ENCODE measurements around the gene COL4A2.

COL4A2 gene

DNA sequence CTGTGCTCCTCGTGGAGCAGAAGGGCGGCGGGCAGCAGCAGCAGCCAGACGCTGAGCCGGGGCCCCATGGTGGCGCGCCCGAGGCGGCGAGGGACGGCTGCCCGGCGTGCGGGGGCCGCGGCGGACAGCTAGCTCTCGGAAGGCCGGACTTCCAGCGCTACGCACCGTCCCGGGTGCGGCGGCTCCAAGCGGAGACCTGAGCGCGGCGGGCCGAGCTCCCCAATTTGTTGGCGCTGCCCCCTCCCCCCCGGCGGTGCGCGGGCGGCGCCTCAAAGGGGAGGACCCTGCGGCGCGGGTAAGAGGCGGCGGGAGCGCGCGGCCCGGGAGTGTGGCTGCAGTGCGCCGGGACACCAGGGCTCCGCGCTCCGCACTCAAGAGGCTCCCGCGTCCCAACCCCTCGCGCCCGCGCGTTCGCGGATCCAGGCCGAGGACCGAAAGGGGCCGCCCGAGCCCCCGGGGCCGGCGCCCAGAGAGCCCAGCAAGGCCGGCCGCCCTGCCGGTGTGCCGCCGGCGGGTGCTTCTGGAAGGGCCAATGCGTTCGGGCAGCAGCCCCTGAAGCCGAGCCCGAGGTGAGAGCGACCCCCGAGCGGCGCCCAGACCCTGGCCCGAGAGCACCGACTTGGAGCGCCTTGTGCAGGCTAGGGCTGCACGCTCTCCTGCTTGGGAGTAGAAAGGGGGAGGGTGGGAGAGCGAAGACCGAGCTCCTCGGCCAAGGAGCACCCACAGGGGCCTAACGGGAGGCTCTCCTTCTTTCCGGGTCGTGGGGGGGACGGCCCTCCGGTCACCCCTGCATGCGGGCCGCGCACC is at the start of gene COL4A2, which contains the start of gene COL4A1:
Gene COL4A2 (plus strand): TSS at position 325 of the 807 bp plus-strand sequence. CDS start 620 bp downstream, outside the sequence.
Gene COL4A1 (minus strand): TSS at position 198 of the 807 bp plus-strand sequence. CDS start 130 bp downstream, at position 68.
- in situ Hi-C loops (cut with HindIII; ENCODE audit: low sequenced_read_pairs): no loop called here

- in situ Hi-C loops (cut with HindIII; ENCODE audit: low sequenced_read_pairs): no loop called here
Observed at GRCh38 chr13:110257408-110257807, 49.7 kb upstream of the COL4A2 start.

GRCh38 chr13:110258876-110259631 is 48.0 kb upstream of the COL4A2 start:
- in situ Hi-C loops (cut with HindIII; ENCODE audit: low sequenced_read_pairs): no loop called here

DNA sequence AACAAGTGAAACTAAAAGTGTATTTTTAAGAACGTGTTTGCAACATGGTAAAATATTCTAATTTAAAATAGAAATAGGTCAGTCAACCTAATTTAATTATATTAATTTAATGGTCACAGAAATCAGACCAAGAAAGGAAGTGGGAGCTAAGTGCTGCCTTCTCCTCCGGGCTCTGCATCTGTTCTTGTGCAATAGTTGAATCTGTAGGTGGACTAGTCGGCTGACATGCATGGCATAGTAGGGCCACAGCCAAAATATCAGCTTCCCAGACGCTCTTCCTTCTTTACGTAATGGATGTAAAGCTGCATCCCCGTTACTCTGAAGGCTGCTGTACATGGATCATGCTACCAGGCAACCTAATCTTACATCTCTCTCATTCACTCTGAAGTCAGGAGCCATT is 47.4 kb upstream of the COL4A2 start:
- in situ Hi-C loops (cut with HindIII; ENCODE audit: low sequenced_read_pairs): no loop called here

DNA sequence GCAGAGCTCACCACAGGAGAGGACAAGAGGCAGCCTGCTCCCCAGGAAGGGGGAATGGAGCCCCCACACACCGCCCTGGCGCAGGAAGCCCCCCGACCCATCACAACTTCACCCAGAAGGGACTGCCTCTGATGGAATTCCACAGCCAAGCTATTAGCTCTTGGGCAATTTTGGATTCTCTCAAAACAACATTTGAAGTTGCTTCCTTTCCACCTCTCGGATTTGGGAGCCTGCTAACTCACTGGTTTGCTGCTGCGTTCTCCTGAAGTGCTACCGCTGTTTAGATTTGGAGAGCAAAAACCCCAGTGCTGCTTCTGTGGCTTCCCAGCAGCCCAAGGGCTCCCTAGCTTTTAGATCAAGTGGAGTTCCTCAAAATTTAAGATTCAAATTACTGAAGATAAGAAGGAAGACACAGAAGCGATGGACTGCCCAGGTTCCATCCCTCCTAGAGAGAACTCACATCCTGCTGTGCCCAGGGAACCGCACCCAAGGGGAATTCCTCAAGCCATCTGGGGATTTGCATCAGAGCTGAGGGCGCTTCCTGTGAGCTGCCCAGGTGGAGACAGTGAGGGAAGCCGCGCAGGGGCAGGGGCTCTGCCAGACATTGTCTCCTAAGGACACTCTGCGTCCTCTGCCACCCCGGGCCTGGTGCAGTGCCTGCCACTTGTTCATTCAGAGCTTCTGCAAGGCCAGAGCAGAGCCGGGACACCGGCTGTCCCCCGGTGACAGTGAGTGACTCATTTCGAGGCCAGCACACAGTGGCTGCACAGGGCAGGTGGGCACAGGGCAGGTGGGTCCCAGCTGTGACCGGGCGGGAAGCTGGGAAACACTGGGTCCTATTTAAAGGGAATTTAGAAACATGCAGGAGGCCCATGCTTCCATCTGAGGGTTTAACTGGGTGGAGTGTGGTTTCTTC is 45.7 kb upstream of the COL4A2 start:
- in situ Hi-C loops (cut with HindIII; ENCODE audit: low sequenced_read_pairs): no loop called here

DNA sequence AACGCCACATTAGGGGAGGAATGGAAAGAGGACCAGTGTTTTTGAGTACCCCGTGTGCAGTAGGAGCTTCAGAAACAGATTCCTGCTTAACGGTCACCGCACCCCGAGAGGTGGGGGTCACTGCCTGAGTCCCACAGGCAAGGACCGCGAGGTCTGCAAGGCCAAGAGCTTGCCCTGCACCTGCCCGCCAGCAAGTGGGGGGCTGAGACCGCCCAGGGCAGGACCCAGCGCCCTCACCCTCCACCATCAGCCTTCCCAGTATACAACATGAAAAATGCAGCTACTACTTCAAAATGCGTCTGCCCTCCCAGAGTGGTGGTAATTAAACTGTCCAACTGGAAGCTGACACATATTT is 45.0 kb upstream of the COL4A2 start:
- in situ Hi-C loops (cut with HindIII; ENCODE audit: low sequenced_read_pairs): no loop called here

DNA sequence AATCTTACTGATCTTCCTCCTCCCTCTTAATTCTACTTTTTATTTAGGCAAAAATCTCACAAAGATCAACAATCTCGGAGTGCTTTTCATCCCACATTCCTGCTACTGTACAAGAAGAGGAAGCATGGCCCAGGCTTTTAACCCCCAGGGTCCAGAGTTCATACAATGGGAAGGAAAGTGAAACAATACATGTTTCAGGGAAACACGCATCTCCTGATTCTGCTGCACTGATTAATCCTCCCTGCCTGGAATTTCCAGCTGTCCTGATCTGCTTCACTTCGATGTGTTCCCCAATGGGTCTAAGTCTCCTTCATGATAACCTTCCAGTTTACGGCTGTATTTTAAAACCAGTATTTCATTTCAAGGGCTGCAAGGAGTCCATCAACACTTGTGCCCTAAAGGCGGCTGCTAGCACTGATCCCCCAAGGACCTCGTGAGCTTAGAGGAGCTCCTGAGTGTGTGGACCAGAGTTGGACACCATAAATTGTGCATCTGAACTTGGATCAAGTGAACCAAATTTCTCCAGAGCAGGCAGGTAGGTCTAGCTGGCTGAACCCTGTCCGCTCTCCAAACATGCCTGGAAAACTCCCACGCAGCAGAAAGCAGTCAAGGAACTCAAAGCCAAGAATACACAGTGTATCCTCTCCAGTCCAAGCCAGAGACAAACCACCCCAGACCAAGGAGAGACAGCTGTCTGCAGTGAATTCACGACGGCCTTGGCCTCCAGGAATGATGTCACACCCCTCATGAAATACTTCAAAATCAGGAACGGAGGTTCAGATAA is 44.4 kb upstream of the COL4A2 start:
- in situ Hi-C loops (cut with HindIII; ENCODE audit: low sequenced_read_pairs): no loop called here

DNA sequence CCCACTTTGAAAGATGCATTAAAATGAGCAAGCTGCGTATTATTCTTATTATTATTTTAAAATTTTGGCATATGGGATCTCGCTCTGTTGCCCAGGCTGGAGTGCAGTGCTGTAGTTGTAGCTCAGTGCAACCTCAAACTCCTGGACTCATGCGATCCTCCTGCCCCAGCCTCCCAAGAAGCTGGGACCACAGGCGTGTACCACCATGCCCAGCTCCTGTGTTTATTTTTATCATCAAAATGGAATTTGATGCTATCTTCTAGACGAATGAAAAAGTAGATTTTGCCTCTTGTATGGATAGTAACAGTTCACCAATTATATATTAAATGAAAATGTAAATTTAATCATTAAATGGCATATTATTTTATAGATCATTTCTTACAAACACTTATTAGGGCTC is 43.7 kb upstream of the COL4A2 start:
- in situ Hi-C loops (cut with HindIII; ENCODE audit: low sequenced_read_pairs): no loop called here

GRCh38 chr13:110263888-110264287 is 43.2 kb upstream of the COL4A2 start:
- in situ Hi-C loops (cut with HindIII; ENCODE audit: low sequenced_read_pairs): no loop called here

- in situ Hi-C loops (cut with HindIII; ENCODE audit: low sequenced_read_pairs): no loop called here
Observed at GRCh38 chr13:110264685-110265275, 42.3 kb upstream of the COL4A2 start.

GRCh38 chr13:110265341-110265681 is 41.8 kb upstream of the COL4A2 start:
- in situ Hi-C loops (cut with HindIII; ENCODE audit: low sequenced_read_pairs): no loop called here

DNA sequence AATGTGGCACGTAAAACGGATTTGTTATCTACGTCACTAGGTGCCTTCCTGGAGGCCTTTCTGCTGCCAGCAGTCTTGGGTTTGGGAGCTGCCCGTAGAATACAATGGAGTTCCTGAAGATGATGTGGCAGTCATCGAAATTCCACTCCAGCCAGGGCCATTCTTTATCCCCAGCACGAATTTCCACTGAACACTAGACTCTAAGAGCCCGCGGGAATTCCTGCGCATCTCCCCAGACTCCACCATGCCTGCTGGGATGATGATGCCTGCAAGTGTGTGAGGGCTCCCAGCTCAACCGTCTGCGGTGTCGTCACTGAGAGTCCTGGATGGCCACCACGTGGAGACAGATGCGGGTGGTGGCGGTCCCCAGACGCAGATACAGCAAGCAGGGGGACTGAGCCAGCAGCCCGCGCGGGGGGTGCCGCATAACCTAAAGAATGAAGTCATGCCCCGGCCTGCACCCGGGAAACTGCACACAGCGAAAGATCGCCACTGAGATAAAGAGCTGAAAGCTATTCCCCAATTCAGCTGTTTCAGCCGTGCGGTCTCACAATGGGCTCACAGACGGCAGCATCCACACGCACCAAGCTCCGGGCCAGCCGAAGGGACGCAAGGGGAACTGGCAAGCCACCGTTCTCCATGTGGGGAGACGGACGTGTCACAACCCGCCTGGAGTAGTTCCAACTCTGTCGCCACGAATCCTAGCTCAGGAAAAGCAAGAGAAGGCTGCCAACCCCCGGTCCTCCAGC is 41.2 kb upstream of the COL4A2 start:
- in situ Hi-C loops (cut with HindIII; ENCODE audit: low sequenced_read_pairs): no loop called here

GRCh38 chr13:110266431-110266809 is 40.7 kb upstream of the COL4A2 start:
- in situ Hi-C loops (cut with HindIII; ENCODE audit: low sequenced_read_pairs): no loop called here

DNA sequence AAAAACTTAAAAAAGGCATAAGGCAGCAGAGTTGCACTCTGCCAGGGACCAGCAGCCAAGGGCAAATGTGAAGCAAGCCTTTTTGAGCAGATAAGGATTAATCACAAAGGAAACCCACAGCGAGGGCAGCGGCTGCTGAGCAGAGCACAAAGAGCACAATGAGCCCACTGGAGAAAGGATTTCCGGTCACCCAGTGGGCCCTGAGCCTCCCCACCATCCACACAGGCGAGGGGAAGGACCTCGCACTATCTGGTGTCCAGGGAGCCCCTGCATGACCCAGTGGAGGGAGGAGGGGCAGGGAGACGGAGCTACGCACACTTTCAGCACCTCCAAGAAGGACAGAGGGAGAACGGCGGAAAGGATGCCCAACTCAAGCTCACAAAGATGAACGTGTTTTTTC is 40.1 kb upstream of the COL4A2 start:
- in situ Hi-C loops (cut with HindIII; ENCODE audit: low sequenced_read_pairs): no loop called here

DNA sequence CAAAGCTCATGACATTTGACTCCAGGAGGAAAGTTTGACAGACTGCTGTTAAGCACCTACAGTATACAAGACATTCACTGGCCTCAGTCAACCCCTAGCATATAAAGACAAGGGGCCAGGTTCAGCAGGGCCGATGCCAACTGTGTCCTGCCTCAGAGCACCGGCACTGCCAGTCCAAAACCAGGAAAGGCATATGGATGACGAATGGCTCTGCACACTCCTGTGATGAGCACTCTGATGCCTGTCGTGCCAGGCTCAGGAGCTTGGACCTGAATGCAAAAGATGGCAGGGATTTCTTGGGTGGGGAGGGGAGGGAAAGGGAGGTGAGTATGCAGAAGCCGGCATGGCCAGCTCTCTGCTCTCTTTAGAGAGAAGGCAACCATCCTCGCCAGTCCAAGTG is 39.0 kb upstream of the COL4A2 start:
- in situ Hi-C loops (cut with HindIII; ENCODE audit: low sequenced_read_pairs): no loop called here

- in situ Hi-C loops (cut with HindIII; ENCODE audit: low sequenced_read_pairs): no loop called here
Observed at GRCh38 chr13:110268576-110269185, 38.4 kb upstream of the COL4A2 start.

- in situ Hi-C loops (cut with HindIII; ENCODE audit: low sequenced_read_pairs): no loop called here
Observed at GRCh38 chr13:110269509-110270185, 37.4 kb upstream of the COL4A2 start.

DNA sequence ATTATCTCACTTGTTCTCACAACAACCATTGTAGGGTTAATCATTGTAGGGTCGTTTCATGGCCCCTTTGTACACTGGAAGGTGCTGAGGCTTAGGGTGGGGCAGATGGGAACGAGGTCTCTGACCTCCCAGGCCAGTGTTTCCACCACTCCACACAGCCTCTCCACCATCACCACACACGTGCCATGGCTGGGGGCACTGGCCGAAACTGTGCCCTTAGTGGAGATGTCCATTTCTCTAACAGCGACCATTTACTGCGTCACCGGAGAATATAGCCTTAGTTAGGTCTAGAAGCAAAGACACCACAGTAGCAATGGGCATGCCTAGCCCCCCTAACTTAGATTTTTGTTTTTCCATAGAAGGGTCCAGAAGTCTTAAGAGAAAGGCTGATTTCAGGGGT is 36.6 kb upstream of the COL4A2 start:
- in situ Hi-C loops (cut with HindIII; ENCODE audit: low sequenced_read_pairs): no loop called here
